SK-N-SH (cell line): ENCODE results near the gene VWA3A.

Source experiments
- CTCF ChIP-seq: fragments of 200-600 bp; sonication (generic); IDR thresholded peaks from 2 replicates; pipeline ENCODE4 v1.6.1; 2017; ENCODE audit warnings: antibody characterized with exemption, mild to moderate bottlenecking, moderate library complexity
- EZH2phosphoT487 ChIP-seq: fragments of 200-600 bp; sonication (generic); IDR thresholded peaks from 2 replicates; pipeline ENCODE4 v1.6.1; 2017; ENCODE audit warnings: low read depth, mixed run types, mild to moderate bottlenecking, antibody characterized with exemption, moderate library complexity, borderline replicate concordance
- GABPA ChIP-seq: IDR thresholded peaks from 2 replicates; pipeline ENCODE4 v1.4.0; 2012; ENCODE audit warnings: low read depth, mild to moderate bottlenecking
- POLR2AphosphoS5 ChIP-seq: IDR thresholded peaks from 2 replicates; pipeline ENCODE4 v1.6.1; 2012; ENCODE audit warnings: low read depth, low read length
- RAD21 ChIP-seq: IDR thresholded peaks from 2 replicates; pipeline ENCODE4 v1.6.1; 2012; ENCODE audit warnings: mild to moderate bottlenecking, low read length
- RCOR1 ChIP-seq: fragments of 150-350 bp; IDR thresholded peaks from 2 replicates; pipeline ENCODE4 v1.6.1; 2017; ENCODE audit warnings: antibody characterized with exemption, low read length
- REST ChIP-seq: IDR thresholded peaks from 2 replicates; pipeline ENCODE4 v1.6.1; 2012; ENCODE audit warnings: mild to moderate bottlenecking, low read depth, low read length, moderate library complexity
- TAF1 ChIP-seq: IDR thresholded peaks from 2 replicates; pipeline ENCODE4 v1.6.1; 2012; ENCODE audit warnings: low read depth, mild to moderate bottlenecking, low read length, moderate library complexity, borderline replicate concordance
- USF2 ChIP-seq: fragments of 150-350 bp; IDR thresholded peaks from 2 replicates; pipeline ENCODE4 v1.6.1; 2017; ENCODE audit warnings: antibody characterized with exemption, low read length, low read depth, borderline replicate concordance
- ZBTB33 ChIP-seq: IDR thresholded peaks from 2 replicates; pipeline ENCODE4 v1.4.0; 2012; ENCODE audit warnings: low read depth, borderline replicate concordance

- no peak for TF ChIP-seq POLR2AphosphoS5
- TF ChIP-seq CTCF: no peak
- no peak for TF ChIP-seq USF2
- no peak for TF ChIP-seq RAD21
- no peak for TF ChIP-seq ZBTB33
- TF ChIP-seq RCOR1: no peak
- TF ChIP-seq EZH2phosphoT487: no peak
- no peak for TF ChIP-seq TAF1
- TF ChIP-seq GABPA: no peak
- TF ChIP-seq REST: no peak
Measured at GRCh38 chr16:22065252-22065651, 27.1 kb upstream of the VWA3A start.
